ENCODE results near the gene LCE2C. TPM values are rescaled to one million over a fixed set of nuclear protein-coding genes. Genes with fewer than 3 reads are reported as not detected.
"Not testable (repeated sequence)": the region's sequence is repeated elsewhere in the genome, so short reads cannot be mapped to it uniquely, and the experiment has no call there.

The LCE2C gene
- total RNA-seq, 2 donors from 2014 or later: not detected

DNA sequence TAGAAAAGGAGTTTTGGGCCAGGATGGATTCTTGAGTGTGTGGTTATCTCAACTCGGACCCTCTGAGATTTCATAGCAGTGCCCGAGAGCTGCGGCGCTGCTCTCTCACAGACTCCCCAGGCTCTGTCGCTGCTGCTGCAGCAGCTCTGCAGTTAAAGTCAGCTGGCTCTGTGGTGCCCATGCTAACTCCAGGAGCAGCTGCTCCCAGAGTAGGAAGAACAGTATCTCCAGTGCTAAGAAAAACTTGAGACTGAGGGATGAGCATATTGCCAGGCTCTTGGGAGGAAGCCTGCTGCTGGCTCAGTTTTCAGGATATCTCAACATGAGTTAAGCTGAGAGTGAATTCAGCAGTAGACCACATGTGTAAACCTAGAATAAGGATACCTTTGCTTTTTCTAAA, 7.4 kb upstream of the LCE2C start:
- no peak for DNase-seq
- no peaks in the 10 kb centered on the region for H3K27me3 ChIP-seq
- TF ChIP-seq, protein P1, sequence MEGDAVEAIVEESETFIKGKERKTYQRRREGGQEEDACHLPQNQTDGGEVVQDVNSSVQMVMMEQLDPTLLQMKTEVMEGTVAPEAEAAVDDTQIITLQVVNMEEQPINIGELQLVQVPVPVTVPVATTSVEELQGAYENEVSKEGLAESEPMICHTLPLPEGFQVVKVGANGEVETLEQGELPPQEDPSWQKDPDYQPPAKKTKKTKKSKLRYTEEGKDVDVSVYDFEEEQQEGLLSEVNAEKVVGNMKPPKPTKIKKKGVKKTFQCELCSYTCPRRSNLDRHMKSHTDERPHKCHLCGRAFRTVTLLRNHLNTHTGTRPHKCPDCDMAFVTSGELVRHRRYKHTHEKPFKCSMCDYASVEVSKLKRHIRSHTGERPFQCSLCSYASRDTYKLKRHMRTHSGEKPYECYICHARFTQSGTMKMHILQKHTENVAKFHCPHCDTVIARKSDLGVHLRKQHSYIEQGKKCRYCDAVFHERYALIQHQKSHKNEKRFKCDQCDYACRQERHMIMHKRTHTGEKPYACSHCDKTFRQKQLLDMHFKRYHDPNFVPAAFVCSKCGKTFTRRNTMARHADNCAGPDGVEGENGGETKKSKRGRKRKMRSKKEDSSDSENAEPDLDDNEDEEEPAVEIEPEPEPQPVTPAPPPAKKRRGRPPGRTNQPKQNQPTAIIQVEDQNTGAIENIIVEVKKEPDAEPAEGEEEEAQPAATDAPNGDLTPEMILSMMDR (IDR thresholded peaks at IDR 0.05): no peak
- intact Hi-C loops (cut with DNase I): no loop called here
- H3K9me3 ChIP-seq: no peaks in the 10 kb centered on the region
- no peak overlapping the region for H3K27ac ChIP-seq
- H3K9ac ChIP-seq (ENCODE audit: low read depth in 2 of 2, low read length in 2 of 2): no peak overlapping the region
- no peaks in the 10 kb centered on the region for H3K4me1 ChIP-seq
- H3K4me3 ChIP-seq: no peak overlapping the region
- no peaks in the 10 kb centered on the region for H3K36me3 ChIP-seq

- no peak overlapping the region for H3K27ac ChIP-seq
- intact Hi-C loops (cut with DNase I): no loop called here
- H3K4me3 ChIP-seq: no peak overlapping the region
- no peak for DNase-seq
- TF ChIP-seq, protein P1 (IDR thresholded peaks at IDR 0.05): no peak
- no peaks in the 10 kb centered on the region for H3K36me3 ChIP-seq
- H3K9ac ChIP-seq (ENCODE audit: low read depth in 2 of 2, low read length in 2 of 2): no peak overlapping the region
- no peaks in the 10 kb centered on the region for H3K27me3 ChIP-seq
- H3K9me3 ChIP-seq: no peaks in the 10 kb centered on the region
- no peaks in the 10 kb centered on the region for H3K4me1 ChIP-seq
Measured at GRCh38 chr1:152673016-152673415, 2.1 kb upstream of the LCE2C start.

- DNase-seq: no peak
- no peaks in the 10 kb centered on the region for H3K4me1 ChIP-seq
- H3K4me3 ChIP-seq: no peak overlapping the region
Measured at GRCh38 chr1:152679459-152679858, 4.4 kb downstream of the LCE2C start.

GRCh38 chr1:152681616-152682015, 6.5 kb downstream of the LCE2C start:
- no peaks in the 10 kb centered on the region for H3K9me3 ChIP-seq
- TF ChIP-seq, protein P1 (IDR thresholded peaks at IDR 0.05): no peak
- no peaks in the 10 kb centered on the region for H3K27me3 ChIP-seq
- H3K9ac ChIP-seq (ENCODE audit: low read depth in 2 of 2, low read length in 2 of 2): no peak overlapping the region
- H3K27ac ChIP-seq: no peak overlapping the region
- no peaks in the 10 kb centered on the region for H3K36me3 ChIP-seq
- no peak for DNase-seq
- intact Hi-C loops (cut with DNase I): no loop called here
- no peaks in the 10 kb centered on the region for H3K4me1 ChIP-seq
- H3K4me3 ChIP-seq: no peak overlapping the region

More at GRCh38 chr1:152679459-152679858, 4.4 kb downstream of the LCE2C start:
- Histone ChIP-seq H3K27ac (no peak overlapping the region), H3K27me3 (no peaks in the 10 kb centered on the region), H3K9me3 (no peaks in the 10 kb centered on the region), H3K9ac (ENCODE audit: low read depth in 2 of 2, low read length in 2 of 2) (no peak overlapping the region), H3K36me3 (no peaks in the 10 kb centered on the region)
- intact Hi-C loops (cut with DNase I): no loop called here
- TF ChIP-seq, protein P1 (IDR thresholded peaks at IDR 0.05): no peak

DNA sequence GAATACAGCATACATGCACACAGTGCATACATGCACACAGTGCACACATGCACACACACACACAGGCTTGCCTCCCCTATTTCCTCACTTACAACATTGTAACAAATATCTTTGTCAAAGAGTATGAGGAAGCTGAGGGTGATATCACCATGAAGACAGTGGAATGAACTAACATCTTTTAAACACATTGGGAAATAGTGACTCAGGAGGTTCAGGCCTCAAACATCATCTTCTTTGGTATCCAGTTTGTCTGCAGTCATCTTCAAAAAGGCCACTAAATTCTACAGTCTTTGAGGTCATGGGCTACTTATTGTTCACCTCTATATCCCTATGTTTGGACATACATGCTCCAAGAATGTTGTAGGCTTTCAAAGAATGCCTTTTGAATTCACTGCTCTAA, 8.8 kb downstream of the LCE2C start:
- Histone ChIP-seq H3K27ac (no peak overlapping the region), H3K4me3 (no peak overlapping the region), H3K27me3 (no peaks in the 10 kb centered on the region), H3K4me1 (no peaks in the 10 kb centered on the region), H3K9me3 (no peaks in the 10 kb centered on the region), H3K9ac (ENCODE audit: low read depth in 2 of 2, low read length in 2 of 2) (no peak overlapping the region), H3K36me3 (no peaks in the 10 kb centered on the region)
- intact Hi-C loops (cut with DNase I): no loop called here
- DNase-seq: no peak
- TF ChIP-seq, protein P1 (IDR thresholded peaks at IDR 0.05): no peak

DNA sequence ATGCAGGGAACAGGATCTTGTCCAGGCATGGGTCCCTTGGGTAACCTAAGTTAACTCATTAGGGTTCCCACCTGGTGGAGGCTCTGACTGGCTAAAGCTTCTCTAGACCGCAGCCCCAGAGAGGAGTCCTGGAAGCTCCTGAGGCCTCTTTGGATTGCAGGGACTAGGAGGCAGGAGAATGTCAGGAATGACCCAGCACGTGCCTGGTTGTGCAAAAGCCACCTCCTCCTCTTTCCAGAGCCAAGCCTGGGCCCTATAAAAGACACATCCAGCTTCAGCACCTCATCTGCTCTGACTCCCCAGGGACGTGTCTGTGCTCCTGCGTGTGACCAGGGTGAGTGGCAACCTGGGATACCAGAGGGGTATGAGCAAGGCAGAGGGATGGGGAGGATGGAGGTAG, 10.7 kb downstream of the LCE2C start, which contains the start of gene LCE2B:
TSS of gene LCE2B (plus strand) at position 301 of the 400 bp plus-strand sequence. CDS start 721 bp downstream, outside the sequence.
- DNase-seq; H3K4me1 ChIP-seq; H3K27me3 ChIP-seq; H3K36me3 ChIP-seq; H3K4me3 ChIP-seq; H3K27ac ChIP-seq; H3K9ac ChIP-seq (ENCODE audit: low read depth in 2 of 2, low read length in 2 of 2); H3K9me3 ChIP-seq; intact Hi-C loops (cut with DNase I): not testable (repeated sequence)
